IMR-90 (cell line): Measurements from ENCODE around the gene LDB2.

Experiments
- CEBPB ChIP-seq: IDR thresholded peaks from 2 replicates; pipeline ENCODE4 v1.6.1; 2012; ENCODE audit warnings: low read depth, low read length, improper control_type of control experiment
- FOS ChIP-seq: fragments of 150-350 bp; IDR thresholded peaks from 2 replicates; pipeline ENCODE4 v1.6.1; 2016; ENCODE audit warnings: low read depth, low read length
- MAZ ChIP-seq: IDR thresholded peaks from 2 replicates; pipeline ENCODE4 v1.6.1; 2012; ENCODE audit warnings: low read depth, mild to moderate bottlenecking, low read length, improper control_type of control experiment, moderate library complexity, borderline replicate concordance
- MXI1 ChIP-seq: IDR thresholded peaks from 2 replicates; pipeline ENCODE4 v1.6.1; 2012; ENCODE audit warnings: low read depth, mild to moderate bottlenecking, low read length, moderate library complexity, borderline replicate concordance
- NFE2L2 ChIP-seq: fragments of 150-350 bp; IDR thresholded peaks from 2 replicates; pipeline ENCODE4 v1.6.1; 2016; ENCODE audit warnings: low read depth, mild to moderate bottlenecking, low read length
- POLR2A ChIP-seq: IDR thresholded peaks from 2 replicates; pipeline ENCODE4 v1.6.1; 2012; ENCODE audit warnings: mild to moderate bottlenecking, low read depth, low read length
- RAD21 ChIP-seq: IDR thresholded peaks from 2 replicates; pipeline ENCODE4 v1.6.1; 2012; ENCODE audit warnings: low read length, improper control_type of control experiment
- RCOR1 ChIP-seq: IDR thresholded peaks from 2 replicates; pipeline ENCODE4 v1.6.1; 2012; ENCODE audit warnings: mild to moderate bottlenecking, low read length, improper control_type of control experiment; ENCODE audit not compliant: insufficient replicate concordance
- RFX5 ChIP-seq: IDR thresholded peaks from 2 replicates; pipeline ENCODE4 v1.8.0; 2012; ENCODE audit warnings: low read depth, mild to moderate bottlenecking, low read length, moderate library complexity
- SMC3 ChIP-seq: fragments of 150-350 bp; IDR thresholded peaks from 2 replicates; pipeline ENCODE4 v1.6.1; 2016; ENCODE audit warnings: low read depth, mild to moderate bottlenecking, antibody characterized with exemption, low read length, moderate library complexity
- TF ChIP-seq, protein P1 (sequence below): fragments of 150-350 bp; IDR thresholded peaks from 2 replicates; pipeline ENCODE4 v1.6.1; 2016; ENCODE audit warnings: low read depth, mild to moderate bottlenecking, low read length, moderate library complexity, borderline replicate concordance
- TF ChIP-seq, protein P2 (sequence below): conservative IDR thresholded peaks from 2 replicates; pipeline ENCODE4 v1.5.1; 2012; ENCODE audit warnings: mild to moderate bottlenecking, low read depth, low read length, improper control_type of control experiment
- TF ChIP-seq, protein P3 (sequence below): fragments of 150-350 bp; IDR thresholded peaks from 2 replicates; pipeline ENCODE4 v1.6.1; 2017; ENCODE audit warnings: mild to moderate bottlenecking, antibody characterized with exemption, low read length, low read depth

DNA sequence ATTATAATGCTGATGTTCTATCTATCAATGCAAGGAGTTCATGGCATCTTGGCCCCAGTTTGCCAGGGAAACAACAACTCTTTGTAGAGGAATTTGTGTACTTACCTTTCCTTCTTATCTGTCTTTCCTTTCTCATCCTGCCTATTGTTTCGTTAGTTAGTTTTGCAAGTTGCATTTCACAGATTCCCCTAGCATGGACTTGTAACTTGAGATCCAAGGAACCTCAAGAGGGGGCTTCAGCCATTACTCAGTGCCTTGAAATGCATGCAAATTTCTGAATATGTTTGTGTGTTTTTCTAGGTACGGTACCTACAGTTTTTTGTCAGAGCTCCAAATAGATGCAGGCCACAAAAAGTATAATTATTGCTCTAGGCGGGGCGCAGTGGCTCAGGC, 203.6 kb downstream of the LDB2 start:
- TF ChIP-seq, protein P1, sequence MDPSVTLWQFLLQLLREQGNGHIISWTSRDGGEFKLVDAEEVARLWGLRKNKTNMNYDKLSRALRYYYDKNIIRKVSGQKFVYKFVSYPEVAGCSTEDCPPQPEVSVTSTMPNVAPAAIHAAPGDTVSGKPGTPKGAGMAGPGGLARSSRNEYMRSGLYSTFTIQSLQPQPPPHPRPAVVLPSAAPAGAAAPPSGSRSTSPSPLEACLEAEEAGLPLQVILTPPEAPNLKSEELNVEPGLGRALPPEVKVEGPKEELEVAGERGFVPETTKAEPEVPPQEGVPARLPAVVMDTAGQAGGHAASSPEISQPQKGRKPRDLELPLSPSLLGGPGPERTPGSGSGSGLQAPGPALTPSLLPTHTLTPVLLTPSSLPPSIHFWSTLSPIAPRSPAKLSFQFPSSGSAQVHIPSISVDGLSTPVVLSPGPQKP: no peak
- TF ChIP-seq, protein P2, sequence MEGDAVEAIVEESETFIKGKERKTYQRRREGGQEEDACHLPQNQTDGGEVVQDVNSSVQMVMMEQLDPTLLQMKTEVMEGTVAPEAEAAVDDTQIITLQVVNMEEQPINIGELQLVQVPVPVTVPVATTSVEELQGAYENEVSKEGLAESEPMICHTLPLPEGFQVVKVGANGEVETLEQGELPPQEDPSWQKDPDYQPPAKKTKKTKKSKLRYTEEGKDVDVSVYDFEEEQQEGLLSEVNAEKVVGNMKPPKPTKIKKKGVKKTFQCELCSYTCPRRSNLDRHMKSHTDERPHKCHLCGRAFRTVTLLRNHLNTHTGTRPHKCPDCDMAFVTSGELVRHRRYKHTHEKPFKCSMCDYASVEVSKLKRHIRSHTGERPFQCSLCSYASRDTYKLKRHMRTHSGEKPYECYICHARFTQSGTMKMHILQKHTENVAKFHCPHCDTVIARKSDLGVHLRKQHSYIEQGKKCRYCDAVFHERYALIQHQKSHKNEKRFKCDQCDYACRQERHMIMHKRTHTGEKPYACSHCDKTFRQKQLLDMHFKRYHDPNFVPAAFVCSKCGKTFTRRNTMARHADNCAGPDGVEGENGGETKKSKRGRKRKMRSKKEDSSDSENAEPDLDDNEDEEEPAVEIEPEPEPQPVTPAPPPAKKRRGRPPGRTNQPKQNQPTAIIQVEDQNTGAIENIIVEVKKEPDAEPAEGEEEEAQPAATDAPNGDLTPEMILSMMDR: no peak
- no peak for TF ChIP-seq NFE2L2
- no peak for TF ChIP-seq CEBPB
- TF ChIP-seq MAZ: no peak
- no peak for TF ChIP-seq POLR2A
- TF ChIP-seq, protein P3, sequence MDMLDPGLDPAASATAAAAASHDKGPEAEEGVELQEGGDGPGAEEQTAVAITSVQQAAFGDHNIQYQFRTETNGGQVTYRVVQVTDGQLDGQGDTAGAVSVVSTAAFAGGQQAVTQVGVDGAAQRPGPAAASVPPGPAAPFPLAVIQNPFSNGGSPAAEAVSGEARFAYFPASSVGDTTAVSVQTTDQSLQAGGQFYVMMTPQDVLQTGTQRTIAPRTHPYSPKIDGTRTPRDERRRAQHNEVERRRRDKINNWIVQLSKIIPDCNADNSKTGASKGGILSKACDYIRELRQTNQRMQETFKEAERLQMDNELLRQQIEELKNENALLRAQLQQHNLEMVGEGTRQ: no peak
- no peak for TF ChIP-seq RCOR1
- no peak for TF ChIP-seq FOS
- no peak for TF ChIP-seq RAD21
- TF ChIP-seq MXI1: no peak
- TF ChIP-seq SMC3: no peak
- TF ChIP-seq RFX5: no peak
